HG02588 (cell line): ENCODE measurements around the gene CTNS.

Experiments
- ATAC-seq: cut with Tn5 transposase; IDR thresholded peaks from one replicate; pipeline ENCODE4 v1.9.1; 2021; ENCODE audit warnings: mild to moderate bottlenecking, moderate library complexity; ENCODE audit not compliant: unreplicated experiment

The CTNS gene

DNA sequence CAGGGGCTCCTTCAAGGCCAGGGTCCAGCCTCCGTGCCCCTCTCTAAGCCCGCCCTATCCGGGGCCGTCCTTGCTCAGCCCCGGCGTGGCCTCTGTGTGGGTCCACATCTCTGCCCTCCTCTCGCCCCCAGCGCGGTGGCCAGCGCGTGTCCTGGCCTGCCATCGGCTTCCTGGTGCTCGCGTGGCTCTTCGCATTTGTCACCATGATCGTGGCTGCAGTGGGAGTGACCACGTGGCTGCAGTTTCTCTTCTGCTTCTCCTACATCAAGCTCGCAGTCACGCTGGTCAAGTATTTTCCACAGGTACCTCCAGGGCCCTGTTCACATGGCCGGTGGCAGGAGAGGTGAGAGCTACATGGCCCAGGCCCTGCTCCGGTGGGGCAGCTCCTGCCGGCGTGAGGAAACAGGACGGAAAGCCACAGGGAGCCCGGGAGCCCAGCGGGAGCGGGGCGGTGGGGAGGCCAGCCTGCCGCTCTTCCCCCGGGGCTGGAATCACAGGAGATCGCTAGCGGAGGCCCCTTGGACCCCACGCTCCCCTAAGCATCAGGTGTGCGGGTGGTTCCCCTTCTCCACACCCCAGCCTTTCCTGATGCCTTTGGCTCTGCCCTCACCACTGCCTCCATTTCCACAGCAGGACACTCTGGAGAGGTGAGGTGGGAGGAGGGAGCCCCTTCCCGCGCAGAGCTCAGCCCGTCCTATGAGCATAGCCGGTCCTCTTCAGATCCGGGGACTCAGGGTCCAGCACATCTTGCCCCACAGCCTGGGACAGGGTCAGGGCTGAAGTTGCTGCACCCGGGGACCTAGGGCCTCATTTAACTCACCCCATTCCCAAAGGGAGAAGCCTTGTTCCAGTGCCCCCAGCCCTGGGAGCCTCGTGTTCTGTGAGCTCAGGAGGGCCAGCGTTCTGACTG, 21.6 kb downstream of the CTNS start:
- ATAC-seq, result no peak

GRCh38 chr17:3658784-3659449, 22.4 kb downstream of the CTNS start:
- no peak for ATAC-seq

DNA sequence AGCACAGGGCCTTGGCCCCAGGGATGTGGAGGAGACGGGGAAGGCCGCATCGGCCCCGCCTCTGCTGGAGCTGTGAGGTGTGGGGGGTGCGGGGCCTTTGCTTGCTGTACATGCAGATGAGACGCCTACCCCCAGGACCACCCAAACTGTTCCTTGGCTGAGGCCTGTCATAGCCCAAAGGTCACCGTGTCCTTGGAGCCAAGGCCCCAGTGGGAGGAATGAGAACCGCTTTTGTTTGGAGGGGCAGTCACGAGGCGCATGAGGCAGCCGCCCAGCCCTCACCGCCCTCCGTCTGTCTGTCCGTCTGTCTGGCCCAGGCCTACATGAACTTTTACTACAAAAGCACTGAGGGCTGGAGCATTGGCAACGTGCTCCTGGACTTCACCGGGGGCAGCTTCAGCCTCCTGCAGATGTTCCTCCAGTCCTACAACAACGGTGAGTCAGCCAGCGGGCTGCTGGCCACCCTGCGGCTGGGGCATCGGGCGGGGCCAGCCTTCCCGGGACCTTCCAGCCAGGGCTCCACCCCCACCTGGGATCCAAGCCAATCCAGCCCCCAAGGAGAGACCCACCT, 23.1 kb downstream of the CTNS start:
- ATAC-seq, result no peak

DNA sequence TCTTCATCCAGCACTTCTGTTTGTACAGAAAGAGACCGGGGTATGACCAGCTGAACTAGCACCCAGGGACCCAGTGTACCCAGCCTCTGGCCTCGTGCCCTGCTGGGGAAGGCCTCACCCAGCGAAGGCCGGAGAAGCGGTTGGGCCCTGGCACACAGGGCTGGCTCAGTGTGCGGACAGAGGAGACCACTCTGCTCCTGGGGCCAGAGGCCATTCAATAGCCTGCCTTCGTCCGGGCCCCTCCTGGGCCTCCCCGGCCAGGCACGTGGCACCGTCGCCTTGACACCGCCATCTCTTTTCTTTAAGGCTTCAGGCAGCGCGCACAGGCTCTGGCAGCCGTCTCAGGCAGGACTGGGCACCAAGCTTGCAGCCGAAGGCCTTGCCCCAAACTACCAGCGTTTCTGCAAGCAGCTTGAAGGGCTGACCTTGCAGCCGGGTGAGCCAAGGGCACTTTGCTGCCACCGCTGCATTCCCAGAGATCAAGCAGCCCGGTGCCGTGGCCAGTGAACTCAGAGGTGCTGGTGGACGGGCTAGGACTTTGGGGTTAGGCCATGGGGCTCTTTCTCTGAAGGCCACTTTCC, 23.8 kb downstream of the CTNS start:
- ATAC-seq, result no peak

GRCh38 chr17:3663102-3664011, 26.8 kb downstream of the CTNS start:
- no peak for ATAC-seq

- no peak for ATAC-seq
These were observed 29.3 kb downstream of the CTNS start for GRCh38 chr17:3665834-3666233.

- ATAC-seq, result no peak
These were observed 30.0 kb downstream of the CTNS start for GRCh38 chr17:3666516-3666915.

- peak; percentile 14 for ATAC-seq
These were observed 31.1 kb downstream of the CTNS start for GRCh38 chr17:3667366-3668278.

- ATAC-seq, result peak; percentile 90
These were observed 31.9 kb downstream of the CTNS start, which contains the start of the genes EMC6 and TAX1BP3 for GRCh38 chr17:3668279-3669084. EMC6 (plus strand) TSS chr17:3668812; CDS start chr17:3669147, 335 bp downstream. TAX1BP3 (minus strand) TSS chr17:3668578; CDS start chr17:3668526, 52 bp downstream.

- no peak for ATAC-seq
These were observed 32.5 kb downstream of the CTNS start for GRCh38 chr17:3669085-3669347.

- no peak for ATAC-seq
These were observed 33.0 kb downstream of the CTNS start for GRCh38 chr17:3669548-3669947.

- no peak for ATAC-seq
These were observed 36.0 kb downstream of the CTNS start for GRCh38 chr17:3672571-3672970.

DNA sequence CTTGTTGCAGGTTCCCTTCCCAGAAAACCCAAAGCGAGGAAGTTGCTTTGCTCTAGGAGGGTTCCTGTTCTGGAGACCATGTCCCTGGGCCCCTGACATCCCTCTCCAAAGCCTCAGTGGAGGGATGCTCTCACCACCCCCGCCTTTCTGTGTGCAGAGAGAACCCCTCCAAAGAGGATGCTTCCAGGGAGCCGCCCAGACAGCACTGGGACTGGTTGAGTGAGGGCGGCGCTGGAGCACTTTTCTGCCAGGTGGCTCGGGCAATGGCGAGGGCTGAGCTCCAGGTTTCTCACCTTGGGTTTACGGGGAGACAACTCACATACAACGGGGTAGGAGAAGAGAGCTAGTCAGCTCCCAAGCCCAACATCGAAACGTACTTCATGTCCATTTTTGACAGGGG, 39.3 kb downstream of the CTNS start:
- no peak for ATAC-seq

GRCh38 chr17:3678095-3678820, 41.7 kb downstream of the CTNS start:
- ATAC-seq, result no peak

DNA sequence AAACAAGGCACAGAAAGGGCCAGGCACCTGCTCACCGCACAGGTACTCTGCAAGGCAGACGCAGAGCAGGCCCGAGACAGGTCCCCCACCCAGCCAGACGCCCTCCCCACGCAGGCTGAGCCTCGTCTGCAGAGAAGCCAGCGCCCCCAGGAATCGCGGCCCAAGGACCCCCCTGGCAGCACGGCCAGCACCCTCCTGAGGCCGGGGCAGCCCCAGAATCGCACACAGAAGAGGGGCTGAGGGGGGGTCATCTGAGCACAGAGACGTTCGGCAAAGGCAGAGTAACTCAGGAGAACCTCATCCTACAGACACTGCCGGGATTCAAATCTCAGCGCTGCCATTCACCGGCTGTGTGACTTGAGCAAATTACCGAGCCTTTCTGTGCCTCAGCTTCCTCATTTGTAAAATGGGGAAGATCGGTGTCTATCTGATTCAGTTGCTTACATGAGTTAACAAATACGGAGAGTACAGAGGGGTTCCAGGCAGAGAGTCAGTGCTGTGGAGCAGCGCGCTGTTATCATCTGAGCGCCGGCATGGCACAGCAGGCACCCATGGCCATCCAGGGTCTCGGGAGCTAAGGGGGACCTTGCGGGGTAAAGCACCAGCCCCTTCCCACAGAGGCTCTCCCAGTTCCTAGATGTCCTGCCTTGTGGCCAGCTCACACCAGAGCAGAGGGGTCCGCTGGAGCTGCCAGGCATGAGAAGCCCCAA, 42.4 kb downstream of the CTNS start:
- no peak for ATAC-seq

- ATAC-seq, result no peak
These were observed 43.1 kb downstream of the CTNS start for GRCh38 chr17:3679531-3680126.

DNA sequence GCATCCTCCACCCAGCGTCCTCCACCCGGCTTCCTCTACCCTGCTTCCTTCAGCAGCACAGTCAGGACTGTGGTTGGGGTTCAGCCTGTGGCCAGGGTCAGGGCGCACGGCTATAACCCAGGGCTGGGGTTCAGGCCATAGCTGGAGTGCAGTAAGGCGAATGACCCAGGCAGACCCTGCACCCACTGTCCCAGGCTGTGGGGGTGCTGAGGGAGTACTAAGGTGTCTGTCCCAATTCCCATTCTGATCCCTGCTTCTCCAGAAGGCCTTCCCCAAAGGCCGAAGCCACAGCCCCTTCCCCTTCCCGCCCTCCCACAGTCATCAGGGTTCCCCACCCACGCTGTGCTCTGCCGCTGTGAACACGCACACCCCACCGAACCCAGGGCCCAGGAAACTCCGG, 44.5 kb downstream of the CTNS start:
- no peak for ATAC-seq
